ENCODE results near the gene VBP1. TPM values are rescaled to one million over a fixed set of nuclear protein-coding genes. Genes with fewer than 3 reads are reported as not detected.
A peak's percentile ranks its signal among the peaks of the same experiment; 100 is the strongest.

VBP1 gene
- total and polyA plus RNA-seq, 2 of the 8 experiments (the other 6 are each of a cell fraction or from before 2014, with no cell fraction given), result 21.6 to 56.0 TPM

GRCh38 chrX:155263854-155264628 is 47.8 kb downstream of the VBP1 start, which contains the start of gene RAB39B (continued):
- peak; percentile 100 for TF ChIP-seq CHD7 (IDR thresholded peaks at IDR 0.05; ENCODE audit: insufficient replicate concordance, low read length)
- TF ChIP-seq CREB1 (IDR thresholded peaks at IDR 0.05), result peak; percentile 78
- peak; percentile 79 for TF ChIP-seq KDM4A (IDR thresholded peaks at IDR 0.05; ENCODE audit: low read depth, low read length, severe bottlenecking)
- TF ChIP-seq MAFK (IDR thresholded peaks at IDR 0.05; ENCODE audit: low read depth, low read length), result peak; percentile 95
- TF ChIP-seq GABPA (IDR thresholded peaks at IDR 0.05; ENCODE audit: borderline replicate concordance, insufficient read depth, low read length), result no peak
- TF ChIP-seq HDAC2 (IDR thresholded peaks at IDR 0.05; ENCODE audit: borderline replicate concordance in 1 of 2, low read depth in 2 of 2, low read length in 2 of 2), result no peak
- TF ChIP-seq ZNF274 (IDR thresholded peaks at IDR 0.05; ENCODE audit: borderline replicate concordance, extremely low read depth, low read length), result no peak
- no peak for TF ChIP-seq EGR1 (IDR thresholded peaks at IDR 0.05; ENCODE audit: borderline replicate concordance, low read depth, low read length)
- TF ChIP-seq EZH2 (IDR thresholded peaks at IDR 0.05; ENCODE audit: low read depth, low read length, severe bottlenecking), result no peak
- TF ChIP-seq KDM5A (IDR thresholded peaks at IDR 0.05; ENCODE audit: low read length), result no peak

Measured in H1 (cell line).